ENCODE measurements around the gene FGF10.
A peak's percentile ranks its signal among the peaks of the same experiment; 100 is the strongest.

Gene FGF10

DNA sequence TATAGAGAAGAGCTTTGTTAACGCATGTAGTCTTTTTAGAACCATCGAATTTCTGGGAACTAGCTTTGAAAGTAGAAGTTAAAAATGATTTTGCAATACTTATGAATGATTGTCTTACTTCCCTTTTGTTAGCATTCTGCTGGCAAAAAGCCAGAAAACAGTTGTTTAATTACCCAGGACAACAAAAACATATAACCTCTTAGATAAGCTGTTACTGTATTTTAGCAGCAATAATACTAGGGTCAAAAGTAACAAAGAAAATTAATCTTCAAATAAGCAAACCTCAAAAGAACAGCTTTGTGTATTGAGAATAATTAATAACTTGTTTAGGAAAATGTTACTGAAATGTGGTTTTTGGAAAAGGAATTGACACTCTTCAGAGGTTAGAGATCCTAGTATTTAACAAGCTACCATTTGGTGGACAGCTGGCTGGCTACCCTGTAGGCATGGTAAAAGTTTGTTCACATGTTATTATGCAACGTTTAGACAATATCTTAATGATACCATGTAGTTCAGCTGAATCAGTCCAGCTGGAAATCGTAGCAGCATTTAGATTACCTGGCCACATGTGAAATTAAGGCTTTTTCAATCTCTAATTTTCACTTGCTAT, 3.8 kb downstream of the FGF10 start:
- H3K27ac Mint-ChIP-seq = peak overlapping the region; percentile 65
- TF ChIP-seq CTCF (IDR thresholded peaks at IDR 0.05) = no peak
- H3K27me3 Mint-ChIP-seq (ENCODE audit: low read depth, poor library complexity) = peaks cover 3% of the 10 kb centered on the region
- no peaks in the 10 kb centered on the region for H3K9me3 Mint-ChIP-seq
- H3K36me3 Mint-ChIP-seq (ENCODE audit: low read depth) = peaks cover 6% of the 10 kb centered on the region
- DNase-seq = no peak
- peak overlapping the region; percentile 95 for H3K4me3 Mint-ChIP-seq
- H3K4me1 Mint-ChIP-seq = peaks cover 67% of the 10 kb centered on the region

DNA sequence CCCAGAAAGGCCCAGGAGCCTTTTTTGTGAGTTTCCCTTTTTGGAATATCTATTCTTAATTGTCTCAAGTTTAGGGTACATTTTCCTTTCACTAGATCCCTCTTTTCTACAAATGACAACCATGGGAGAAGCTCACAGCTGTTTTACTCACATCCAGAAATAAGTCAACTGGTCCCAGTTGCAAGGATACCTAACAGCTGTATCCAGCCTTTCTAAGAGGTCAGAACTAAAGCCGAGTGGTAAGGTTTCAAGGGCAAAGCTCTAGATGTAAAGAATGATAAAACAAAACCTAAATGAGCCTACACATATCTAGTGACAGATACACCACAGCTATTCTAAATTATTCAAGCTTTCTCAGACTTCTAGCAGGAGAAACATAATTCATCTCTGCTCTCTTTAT, 4.4 kb downstream of the FGF10 start:
- Mint-ChIP-seq H3K27ac (peak overlapping the region; percentile 65), H3K9me3 (no peaks in the 10 kb centered on the region), H3K4me1 (peaks cover 63% of the 10 kb centered on the region), H3K36me3 (ENCODE audit: low read depth) (peaks cover 6% of the 10 kb centered on the region), H3K4me3 (peak overlapping the region; percentile 95), H3K27me3 (ENCODE audit: low read depth, poor library complexity) (peaks cover 3% of the 10 kb centered on the region)
- no peak for TF ChIP-seq CTCF (IDR thresholded peaks at IDR 0.05)
- no peak for DNase-seq

DNA sequence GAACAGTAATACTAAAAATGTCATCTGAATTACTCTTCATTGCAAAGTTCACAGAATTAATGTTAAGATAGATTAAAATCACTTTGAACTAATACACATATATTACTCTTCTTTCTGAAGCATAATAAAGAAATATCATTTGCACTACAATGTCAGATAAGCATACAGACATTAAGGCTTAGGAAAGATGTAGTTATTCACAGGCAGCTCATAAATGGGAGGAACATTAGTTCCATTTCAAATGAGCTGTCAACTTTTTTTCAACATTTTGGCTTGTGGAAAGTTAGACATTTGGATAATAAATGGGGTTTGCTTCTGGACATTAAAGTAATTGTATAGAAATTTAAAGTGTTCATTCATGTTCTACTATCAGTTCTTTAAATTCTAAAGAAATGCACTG, 6.3 kb downstream of the FGF10 start:
- no peak for TF ChIP-seq CTCF (IDR thresholded peaks at IDR 0.05)
- Mint-ChIP-seq H3K4me3 (peak overlapping the region; percentile 95), H3K27ac (no peak overlapping the region), H3K36me3 (ENCODE audit: low read depth) (peaks cover 14% of the 10 kb centered on the region), H3K9me3 (no peaks in the 10 kb centered on the region), H3K4me1 (peaks cover 77% of the 10 kb centered on the region), H3K27me3 (ENCODE audit: low read depth, poor library complexity) (peaks cover 3% of the 10 kb centered on the region)
- no peak for DNase-seq

DNA sequence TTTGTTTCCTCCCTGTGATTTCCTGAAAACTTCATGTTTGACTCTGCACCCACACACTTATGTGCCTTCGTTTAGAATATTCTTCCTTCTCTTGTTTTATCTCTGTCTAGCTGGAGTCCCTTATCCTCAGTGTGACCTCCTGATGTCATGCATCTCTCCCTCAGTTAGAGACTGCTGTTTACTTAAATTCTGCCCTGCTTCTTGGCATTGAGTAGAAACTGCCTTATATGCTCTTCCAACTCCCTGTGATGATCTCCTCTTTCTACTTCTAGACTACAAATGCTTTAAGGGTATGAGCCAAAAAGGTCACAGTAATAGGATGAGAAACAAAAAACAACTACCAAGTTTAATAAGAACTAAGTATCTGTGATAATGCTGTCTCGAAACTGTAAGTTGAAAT, 12.2 kb downstream of the FGF10 start:
- Mint-ChIP-seq H3K36me3 (ENCODE audit: low read depth) (peaks cover 48% of the 10 kb centered on the region), H3K9me3 (peaks cover 26% of the 10 kb centered on the region), H3K4me1 (peaks cover 41% of the 10 kb centered on the region), H3K27me3 (ENCODE audit: low read depth, poor library complexity) (no peaks in the 10 kb centered on the region), H3K4me3 (no peak overlapping the region), H3K27ac (peak overlapping the region; percentile 62)
- no peak for TF ChIP-seq CTCF (IDR thresholded peaks at IDR 0.05)
- DNase-seq = no peak

DNA sequence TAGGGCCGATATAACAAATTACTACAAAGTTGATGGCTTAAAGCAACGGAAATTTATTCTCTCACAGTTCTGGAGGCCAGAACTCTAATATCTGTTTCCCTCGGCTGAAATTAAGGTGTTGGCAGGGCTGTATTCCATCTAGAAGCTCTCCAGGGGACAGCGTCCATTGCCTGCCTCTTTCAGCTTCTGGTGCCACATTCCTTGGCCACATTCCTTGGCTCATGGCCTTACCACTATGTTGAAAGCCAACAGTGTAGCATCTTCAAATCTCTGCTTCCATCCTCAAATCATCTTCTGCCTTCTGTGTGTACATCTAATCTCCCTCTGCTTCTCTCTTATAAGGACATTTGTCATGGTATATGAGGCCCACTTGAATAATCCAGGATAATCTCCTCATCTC, 17.2 kb downstream of the FGF10 start:
- H3K27me3 Mint-ChIP-seq (ENCODE audit: low read depth, poor library complexity) = no peaks in the 10 kb centered on the region
- DNase-seq = no peak
- H3K4me1 Mint-ChIP-seq = peaks cover 29% of the 10 kb centered on the region
- H3K36me3 Mint-ChIP-seq (ENCODE audit: low read depth) = peaks cover 50% of the 10 kb centered on the region
- no peak overlapping the region for H3K27ac Mint-ChIP-seq
- no peak for TF ChIP-seq CTCF (IDR thresholded peaks at IDR 0.05)
- no peak overlapping the region for H3K4me3 Mint-ChIP-seq
- H3K9me3 Mint-ChIP-seq = peaks cover 28% of the 10 kb centered on the region

DNA sequence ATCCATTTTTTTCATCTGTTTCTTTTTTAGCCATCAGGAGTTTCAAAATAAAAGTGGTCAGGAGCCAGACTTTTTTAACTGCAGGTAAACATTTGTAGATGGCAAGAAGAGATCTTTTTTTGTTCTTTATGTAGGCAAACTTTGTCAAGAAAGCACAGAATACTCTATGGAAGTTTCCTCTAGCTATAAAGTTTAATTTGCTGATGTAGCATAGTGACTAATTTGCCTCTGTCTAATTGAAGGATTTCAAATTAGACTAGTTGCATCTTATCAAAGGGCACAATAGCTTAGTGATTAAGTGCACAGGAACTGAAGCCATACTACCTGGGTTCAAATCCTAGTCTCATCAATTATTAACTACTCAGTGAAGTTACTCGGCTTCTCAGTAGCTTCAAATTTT, 22.0 kb downstream of the FGF10 start:
- Mint-ChIP-seq H3K4me3 (no peak overlapping the region), H3K36me3 (ENCODE audit: low read depth) (peaks cover 17% of the 10 kb centered on the region), H3K4me1 (peaks cover 51% of the 10 kb centered on the region), H3K27ac (no peak overlapping the region), H3K9me3 (peaks cover 4% of the 10 kb centered on the region), H3K27me3 (ENCODE audit: low read depth, poor library complexity) (no peaks in the 10 kb centered on the region)
- no peak for DNase-seq
- no peak for TF ChIP-seq CTCF (IDR thresholded peaks at IDR 0.05)

Measured in nephron progenitor cell (in vitro differentiated cells).